GM19468 (cell line): ENCODE results near the gene HCRTR1.

Experiments
- ATAC-seq: cut with Tn5 transposase; IDR thresholded peaks from one replicate; pipeline ENCODE4 v1.9.1; 2021; ENCODE audit warnings: mild to moderate bottlenecking, moderate library complexity, moderate number of reproducible peaks; ENCODE audit not compliant: unreplicated experiment; ENCODE audit errors: extremely low read depth

The HCRTR1 gene

DNA sequence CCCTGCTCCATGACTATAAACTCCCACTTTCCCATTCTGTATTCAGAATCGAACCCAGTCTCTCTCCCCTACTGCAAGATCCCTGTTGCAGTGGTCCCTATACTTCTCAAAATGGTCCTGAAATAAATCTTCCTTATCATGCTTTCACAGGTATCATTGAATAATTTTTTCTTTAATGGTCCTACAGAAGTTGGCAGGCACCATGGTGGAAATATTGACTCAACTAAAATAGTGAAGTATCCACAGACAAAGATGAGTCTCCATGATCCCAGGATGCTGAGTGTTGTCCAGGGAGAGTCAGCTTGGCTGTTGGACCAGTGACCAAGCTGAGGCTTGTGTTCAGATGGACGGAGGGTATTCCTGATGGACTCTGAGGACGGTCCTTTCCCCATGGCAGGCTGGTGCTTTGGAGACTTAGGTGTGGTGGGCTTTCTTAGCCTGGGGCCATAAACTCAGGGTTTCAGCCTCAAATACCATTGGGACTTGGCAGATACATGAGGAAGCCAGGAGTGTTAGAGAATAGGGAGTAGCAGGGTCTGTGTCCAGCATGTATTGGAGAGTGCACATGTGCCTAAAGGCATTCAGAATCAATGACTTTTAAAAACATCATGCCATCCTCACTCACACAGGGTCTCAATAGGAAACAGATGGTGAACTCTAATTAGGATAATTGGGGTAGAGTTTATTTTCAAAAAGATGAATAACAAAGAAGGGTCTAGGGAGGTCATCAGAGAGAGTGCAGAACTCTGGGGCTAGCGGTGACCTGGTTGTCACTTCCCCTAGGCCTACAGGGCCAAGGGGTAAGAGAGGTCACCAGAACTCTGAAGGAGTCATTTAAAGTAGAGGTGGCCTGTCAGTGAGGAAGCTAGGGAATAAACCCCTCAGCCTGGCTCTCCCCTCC lies 21.4 kb upstream of the HCRTR1 start:
- no peak for ATAC-seq

DNA sequence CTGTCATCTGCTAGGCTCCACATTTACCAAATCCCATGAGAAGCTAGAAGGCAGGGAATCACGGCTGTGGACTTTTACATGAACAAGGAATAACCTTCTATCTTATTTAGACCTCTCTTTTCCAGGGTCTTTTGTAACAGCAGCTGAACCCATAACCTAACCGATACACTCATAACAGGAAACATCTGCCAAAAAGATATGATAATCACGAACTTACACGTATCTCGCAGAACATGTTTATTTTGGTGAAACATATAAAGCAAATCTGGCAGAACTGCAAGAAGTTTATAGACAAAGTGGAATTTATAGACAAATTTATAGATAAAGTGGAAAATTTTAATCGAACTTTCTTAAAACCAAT lies 20.8 kb upstream of the HCRTR1 start:
- ATAC-seq, result no peak

DNA sequence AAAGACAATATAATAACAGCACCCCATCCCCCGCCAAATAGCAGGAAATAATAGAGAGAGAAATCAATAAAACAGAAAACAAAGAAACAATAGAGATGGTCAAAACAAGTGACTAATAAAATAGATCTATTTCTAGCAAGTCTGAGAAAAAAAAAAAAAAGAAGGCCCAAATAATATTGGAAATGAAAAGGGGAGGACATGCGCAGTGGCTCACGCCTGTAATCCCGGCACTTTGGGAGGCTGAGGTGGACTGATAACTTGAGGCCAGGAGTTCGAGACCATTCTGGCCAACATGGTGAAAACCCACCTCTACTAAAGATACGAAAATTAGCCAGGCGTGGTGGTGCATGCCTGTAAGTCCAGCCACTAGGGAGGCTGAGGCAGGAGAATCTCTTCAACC lies 18.5 kb upstream of the HCRTR1 start:
- no peak for ATAC-seq

DNA sequence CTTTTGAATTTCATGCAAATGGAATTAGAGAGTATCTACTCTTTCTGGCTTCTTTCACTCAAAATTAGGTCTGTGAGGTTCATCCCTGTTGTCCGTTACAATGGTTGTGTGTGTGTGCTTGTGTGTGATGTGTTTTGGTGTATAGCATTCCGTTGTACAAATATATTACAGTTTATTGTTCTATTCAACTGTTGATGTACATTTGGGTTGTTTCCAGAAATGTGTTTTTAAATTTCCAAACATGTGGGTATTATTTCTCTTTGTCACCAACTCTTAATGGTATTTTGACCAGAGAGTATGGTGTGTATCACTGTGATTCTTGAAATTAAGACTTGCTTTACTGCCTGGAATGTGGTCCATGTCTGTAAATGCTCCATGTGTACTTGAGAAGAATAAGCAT lies 16.8 kb upstream of the HCRTR1 start:
- no peak for ATAC-seq

DNA sequence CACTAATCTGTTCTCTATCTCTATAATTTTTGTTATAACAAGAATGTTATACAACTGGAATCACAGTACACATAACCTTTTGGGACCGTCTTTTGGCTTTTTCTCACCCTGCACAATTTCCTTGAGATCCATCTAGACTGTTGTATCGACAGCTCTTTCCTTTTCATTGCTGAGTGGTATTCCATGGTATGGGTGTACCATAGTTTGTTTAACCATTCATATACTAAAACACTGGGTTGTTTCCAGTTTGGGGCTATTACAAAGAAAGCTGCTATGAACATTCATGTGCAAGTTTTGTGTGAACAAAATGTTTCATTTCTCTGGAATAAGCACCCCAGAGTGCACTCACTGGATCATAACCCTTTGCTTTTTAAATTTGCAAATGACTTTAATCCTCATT lies 15.4 kb upstream of the HCRTR1 start:
- ATAC-seq, result no peak

DNA sequence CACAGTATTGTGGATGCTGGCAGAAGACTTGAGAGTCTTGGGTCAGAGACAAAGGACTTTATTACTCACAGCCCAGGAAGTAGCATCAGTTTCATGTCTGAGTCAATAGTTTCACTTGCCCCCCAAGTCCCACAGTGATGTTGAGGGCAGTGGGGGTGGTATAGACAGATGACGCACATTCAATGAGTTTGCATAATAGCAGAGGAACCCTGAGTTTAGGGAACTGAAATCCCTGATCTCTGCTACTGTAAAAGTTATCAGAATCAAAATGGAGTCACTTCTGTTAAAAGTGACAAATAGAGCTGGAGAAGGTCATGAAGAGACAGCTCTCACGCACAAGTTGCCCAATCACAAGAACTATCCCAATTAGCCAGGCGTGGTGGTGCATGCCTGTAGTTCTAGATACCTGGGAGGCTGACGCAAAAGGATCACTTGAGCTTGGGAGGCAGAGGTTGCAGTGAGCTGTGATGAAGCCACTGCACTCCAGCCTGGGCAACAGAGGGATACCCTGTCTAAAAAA lies 11.5 kb upstream of the HCRTR1 start:
- peak; percentile 71 for ATAC-seq

DNA sequence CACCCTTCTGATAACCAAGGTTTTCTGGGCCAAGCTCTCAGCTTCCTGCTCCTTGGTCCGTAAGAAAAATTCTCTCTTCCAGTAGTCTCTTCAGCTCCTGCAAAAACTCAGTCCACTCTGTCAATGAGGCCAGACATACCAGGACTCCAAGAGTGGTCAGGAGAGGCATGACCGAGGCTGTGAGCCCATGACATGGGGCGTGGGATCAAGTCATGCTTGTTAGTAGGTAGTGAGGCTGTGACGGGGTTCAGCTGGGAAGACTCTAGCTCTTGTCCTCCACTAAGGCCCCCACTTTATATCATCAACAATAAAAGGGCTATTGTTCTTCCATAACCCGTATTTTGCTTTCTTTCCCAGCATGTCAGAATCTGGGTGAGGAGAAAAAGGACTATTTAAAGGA lies 10.1 kb upstream of the HCRTR1 start:
- no peak for ATAC-seq

DNA sequence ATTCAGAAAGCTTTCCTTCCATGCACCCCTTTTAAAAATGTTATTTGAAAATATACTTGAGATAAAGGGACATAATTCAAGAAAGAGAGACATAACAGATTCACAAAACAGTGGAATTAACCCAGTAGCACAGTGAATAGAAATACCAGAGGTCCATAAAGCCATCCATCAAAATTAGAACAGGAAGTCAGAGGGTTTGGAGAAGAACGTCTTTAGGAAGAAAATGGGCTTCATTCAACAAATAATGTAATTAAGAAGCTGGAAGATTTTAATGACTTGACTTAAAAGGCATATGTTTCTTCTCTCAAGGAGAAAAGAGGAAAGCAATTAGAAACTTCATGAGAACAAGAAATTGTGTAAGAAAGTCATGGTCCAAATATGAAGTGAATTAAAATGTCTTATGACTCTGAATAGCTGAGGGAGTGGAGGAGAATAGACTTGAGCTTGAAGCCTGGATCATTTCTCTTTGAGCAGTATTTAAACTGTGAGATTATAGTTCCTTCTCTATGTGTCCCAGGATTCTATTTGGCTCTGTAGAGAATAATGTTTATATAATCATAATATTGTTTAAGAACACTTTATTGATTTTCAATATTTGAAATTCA lies 7.9 kb upstream of the HCRTR1 start:
- no peak for ATAC-seq

DNA sequence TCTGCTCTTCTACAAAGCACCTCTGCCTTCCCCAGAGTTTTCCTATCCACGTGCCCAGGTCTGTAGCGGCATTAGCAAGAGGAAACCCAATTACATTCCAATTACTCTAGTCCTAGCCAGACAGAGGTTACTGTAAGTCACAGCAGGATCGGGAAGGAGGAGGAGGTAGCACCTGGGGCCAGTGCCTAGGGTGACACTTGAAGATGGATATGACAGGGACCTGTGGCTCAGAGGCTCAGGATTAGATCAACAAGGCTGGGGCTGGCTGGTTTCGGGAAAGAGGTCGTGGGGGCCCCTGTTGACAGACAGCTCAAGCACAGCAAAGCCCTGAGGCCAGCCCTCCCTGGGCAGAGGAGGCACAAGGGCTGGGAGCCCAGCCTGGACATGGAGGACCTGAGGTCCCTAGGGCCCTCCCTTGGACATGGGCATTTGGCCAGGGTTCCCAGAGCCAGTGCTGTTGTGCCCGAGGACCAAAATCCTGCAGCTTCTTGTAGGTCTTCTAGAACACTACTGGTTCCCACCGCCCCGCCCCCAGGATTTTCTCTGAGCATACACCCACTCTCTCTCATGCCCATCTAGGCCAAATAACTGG lies 3.0 kb upstream of the HCRTR1 start:
- no peak for ATAC-seq

DNA sequence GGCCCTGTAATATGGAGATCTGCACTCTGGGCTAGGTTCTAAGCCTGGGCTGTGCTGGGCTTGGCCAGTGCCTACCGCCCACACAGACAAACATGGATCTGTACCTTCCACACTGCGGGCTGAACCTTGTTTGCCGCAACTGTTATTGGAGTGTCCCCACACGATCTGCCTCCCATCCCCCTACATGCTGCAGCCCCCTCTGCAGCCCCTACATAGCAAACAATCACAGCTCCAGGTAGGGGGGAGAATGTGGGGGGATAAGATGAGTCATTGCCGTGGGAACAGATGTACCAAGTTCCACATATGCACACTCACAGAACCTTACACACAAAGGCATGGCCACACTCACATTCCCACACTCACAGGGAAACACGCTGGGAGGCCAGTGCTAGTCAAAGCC lies 2.1 kb upstream of the HCRTR1 start:
- ATAC-seq, result no peak

DNA sequence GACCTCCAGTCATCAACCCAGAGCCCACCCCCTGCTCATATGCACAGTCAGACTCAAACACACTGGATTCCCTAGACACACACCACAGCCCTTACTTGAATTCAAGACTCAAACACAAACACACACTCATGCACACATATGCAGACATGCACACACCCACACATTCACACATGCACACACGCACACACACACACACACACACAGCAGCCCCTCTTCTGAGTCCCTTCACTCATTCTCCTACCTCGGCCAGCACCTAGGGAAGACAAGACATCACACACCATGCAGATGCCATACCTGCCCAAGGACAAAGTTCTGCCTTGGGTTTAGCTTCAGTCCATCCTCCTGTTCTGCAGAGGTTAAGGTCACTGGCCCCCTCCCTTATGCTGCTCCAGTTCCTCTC lies 1.6 kb upstream of the HCRTR1 start:
- no peak for ATAC-seq

DNA sequence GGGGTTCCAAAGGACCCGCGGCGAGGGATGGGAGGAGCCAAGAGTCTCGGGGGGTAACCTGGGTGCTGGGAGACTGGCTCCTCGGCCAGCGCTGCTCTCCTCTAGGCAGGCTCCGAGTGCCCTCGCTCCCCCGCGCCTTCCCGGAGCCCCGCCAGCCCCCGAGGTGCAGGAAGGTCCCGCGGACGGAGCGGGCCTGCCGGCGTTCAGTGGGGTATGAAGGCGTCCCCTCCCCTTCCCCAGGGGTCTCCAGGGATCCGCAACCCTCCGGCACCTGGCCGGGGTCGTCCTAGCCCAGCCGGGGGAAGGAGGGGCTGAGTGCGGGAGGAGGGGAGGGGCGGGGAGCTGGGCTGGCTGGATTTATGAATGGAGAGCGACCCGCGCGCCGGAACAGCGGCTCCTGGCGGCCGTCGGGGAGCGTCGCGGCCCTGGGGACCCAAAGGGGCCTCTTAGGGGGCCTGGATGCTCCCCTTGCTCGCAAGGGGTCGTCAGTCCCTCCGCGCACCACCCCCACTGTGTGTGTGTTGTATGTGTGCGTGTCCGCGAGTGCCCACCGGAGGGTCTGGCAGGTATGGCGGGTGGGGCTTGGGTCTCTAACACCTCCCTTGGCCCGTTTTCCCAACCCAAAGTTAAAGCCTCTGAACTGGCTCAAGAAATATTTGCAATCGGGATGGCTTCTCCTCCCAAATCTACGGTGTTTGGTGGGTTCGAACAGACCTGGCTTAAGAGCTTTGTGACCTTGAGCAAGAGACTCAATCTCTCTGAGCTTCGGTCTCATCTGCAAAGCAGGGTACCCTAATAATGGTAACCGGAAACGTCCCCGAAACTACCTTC lies 642 bp downstream of the HCRTR1 start:
- no peak for ATAC-seq

DNA sequence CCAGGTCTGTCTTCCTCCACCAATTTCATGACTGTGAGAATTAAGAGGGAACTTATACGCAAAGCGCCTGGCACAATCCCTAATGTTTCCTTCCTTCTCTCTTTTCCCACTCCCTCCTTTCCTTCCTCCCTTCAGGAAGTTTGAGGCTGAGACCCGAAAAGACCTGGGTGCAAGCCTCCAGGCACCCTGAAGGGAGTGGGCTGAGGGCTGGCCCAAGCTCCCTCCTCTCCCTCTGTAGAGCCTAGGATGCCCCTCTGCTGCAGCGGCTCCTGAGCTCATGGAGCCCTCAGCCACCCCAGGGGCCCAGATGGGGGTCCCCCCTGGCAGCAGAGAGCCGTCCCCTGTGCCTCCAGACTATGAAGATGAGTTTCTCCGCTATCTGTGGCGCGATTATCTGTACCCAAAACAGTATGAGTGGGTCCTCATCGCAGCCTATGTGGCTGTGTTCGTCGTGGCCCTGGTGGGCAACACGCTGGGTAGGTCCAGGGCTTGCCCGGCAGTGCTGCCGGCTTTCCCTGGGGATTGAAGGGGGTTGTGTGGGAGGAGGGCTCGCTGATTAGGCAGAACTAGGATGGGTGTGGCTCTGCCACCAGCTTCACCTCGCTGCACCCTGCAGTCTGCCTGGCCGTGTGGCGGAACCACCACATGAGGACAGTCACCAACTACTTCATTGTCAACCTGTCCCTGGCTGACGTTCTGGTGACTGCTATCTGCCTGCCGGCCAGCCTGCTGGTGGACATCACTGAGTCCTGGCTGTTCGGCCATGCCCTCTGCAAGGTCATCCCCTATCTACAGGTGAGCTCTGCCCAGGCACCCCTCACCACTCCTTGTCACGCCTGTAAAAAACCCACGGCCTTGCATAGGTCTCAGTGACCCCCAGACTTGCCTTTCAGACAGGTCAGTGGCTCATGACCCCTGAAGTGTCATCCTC lies 1.7 kb downstream of the HCRTR1 start:
- ATAC-seq, result no peak

DNA sequence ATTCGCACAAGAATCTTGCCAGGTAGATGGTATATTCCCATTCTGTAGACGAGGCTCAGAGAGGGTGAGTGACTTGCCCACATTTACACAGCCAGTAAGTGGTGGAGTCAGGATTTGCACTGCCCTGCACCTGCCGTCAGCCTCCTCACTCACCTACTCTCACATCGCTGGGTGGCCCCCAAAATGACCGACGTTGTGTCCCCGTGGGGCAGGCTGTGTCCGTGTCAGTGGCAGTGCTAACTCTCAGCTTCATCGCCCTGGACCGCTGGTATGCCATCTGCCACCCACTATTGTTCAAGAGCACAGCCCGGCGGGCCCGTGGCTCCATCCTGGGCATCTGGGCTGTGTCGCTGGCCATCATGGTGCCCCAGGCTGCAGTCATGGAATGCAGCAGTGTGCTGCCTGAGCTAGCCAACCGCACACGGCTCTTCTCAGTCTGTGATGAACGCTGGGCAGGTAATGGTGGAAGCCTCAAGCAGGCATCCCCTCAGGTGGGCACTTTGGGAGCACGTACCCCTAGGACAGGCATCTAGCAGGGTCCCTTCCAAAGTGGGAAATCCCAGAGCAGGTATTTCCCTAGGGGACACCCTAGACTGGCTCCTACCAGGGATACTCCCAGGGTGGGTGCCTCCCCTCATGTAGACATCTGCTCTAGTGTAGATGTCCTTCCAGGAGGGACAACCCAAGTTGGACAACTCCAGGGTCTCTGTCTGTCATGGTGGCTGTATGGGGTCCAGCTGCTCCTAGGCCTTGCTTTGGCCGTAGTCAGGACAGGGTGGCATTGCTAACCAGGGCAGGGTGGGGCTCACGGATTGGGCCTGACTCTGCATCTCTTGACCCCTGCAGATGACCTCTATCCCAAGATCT lies 3.4 kb downstream of the HCRTR1 start:
- no peak for ATAC-seq

DNA sequence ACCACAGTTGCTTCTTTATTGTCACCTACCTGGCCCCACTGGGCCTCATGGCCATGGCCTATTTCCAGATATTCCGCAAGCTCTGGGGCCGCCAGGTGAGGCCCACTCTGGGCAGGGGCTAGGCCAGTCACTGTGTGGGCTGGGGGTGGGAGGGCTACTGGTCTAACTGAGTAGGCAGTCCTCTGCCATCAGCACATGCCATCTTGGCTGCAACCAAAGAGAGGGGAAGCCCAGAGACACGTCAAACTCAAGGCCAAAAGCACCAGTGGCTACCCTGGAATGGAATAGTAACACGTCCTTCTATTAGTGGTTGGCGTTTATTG lies 4.0 kb downstream of the HCRTR1 start:
- no peak for ATAC-seq

DNA sequence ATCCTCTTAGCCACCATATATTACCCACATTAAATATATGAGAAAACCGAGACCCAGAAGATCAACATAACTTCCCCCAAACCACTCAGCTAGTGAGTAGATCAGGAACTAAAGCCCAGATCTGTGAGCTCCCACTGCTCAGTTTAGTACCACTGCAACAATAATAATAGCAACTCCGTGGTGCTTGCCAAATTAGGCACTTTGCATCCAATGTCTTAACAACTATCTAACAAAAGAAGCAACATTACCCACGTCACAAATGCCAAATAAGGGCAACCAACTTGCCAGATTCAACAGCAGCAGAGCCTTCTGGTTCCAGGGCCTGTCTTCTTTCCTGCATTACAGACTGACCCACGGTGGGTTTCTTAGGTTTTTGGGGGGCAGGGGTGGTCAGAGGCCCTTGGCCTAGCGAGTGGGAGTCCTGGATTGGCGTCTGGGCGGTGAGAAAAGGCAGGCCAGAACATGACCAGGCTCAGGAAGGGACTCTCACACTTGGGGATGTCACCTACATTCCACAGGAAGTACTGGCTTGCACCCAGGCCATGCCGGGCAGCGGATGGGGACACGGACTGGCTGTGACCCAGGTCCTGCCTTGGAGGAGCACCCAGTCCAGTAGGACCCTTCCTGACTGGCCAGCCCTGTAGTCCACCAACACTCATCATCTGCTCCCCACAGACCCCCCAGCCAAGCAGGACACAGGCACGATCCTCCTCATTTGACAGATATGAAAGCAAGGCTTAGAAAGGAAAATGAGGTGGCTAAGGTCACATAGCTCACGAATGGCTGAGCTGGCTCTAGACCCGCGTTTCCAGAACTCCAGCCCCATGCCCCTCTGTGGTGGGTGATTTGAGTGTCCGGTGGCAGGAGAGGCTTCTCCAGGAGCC lies 4.6 kb downstream of the HCRTR1 start:
- ATAC-seq, result no peak

DNA sequence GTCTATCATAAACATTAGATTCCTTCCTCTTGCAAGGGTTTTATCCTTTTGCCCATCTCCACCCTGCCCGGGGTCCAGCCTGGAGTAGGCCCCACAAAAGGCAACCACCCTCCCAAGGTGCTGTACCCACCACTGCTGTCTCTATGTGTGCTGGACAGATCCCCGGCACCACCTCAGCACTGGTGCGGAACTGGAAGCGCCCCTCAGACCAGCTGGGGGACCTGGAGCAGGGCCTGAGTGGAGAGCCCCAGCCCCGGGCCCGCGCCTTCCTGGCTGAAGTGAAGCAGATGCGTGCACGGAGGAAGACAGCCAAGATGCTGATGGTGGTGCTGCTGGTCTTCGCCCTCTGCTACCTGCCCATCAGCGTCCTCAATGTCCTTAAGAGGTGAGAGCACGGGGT lies 5.9 kb downstream of the HCRTR1 start:
- no peak for ATAC-seq

DNA sequence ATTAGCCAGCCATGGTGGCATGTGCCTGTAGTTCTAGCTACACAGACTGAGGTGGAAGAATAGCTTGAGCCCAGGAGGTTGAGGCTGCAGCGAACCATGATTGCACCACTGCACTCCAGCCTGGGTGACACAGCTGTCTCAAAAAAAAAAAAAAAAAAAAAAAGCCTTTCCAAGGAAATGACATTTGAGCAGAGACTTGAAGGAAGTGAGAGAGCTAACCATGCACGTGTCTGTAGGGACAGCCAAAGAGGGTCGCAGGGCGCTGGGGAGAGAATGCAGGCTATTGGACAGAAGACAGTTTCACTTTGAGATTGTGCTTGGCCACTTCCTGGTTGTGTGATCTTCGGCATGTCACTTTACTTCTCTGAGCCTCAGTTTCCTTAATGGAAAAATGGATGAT lies 6.8 kb downstream of the HCRTR1 start:
- no peak for ATAC-seq
